GM18858 (cell line): ENCODE measurements around the gene ERBB2.
"Not testable (repeated sequence)": the region's sequence is repeated elsewhere in the genome, so short reads cannot be mapped to it uniquely, and the experiment has no call there.

Source experiments
- ATAC-seq: cut with Tn5 transposase; IDR thresholded peaks from one replicate; pipeline ENCODE4 v1.9.1; 2021; ENCODE audit not compliant: unreplicated experiment

ERBB2 gene

GRCh38 chr17:39701784-39702422 lies 2.0 kb downstream of the ERBB2 start:
- no peak for ATAC-seq

GRCh38 chr17:39702901-39703893 lies 3.3 kb downstream of the ERBB2 start:
- no peak for ATAC-seq

GRCh38 chr17:39703913-39704312 lies 4.0 kb downstream of the ERBB2 start:
- ATAC-seq: no peak

GRCh38 chr17:39704821-39705551 lies 5.1 kb downstream of the ERBB2 start:
- no peak for ATAC-seq

DNA sequence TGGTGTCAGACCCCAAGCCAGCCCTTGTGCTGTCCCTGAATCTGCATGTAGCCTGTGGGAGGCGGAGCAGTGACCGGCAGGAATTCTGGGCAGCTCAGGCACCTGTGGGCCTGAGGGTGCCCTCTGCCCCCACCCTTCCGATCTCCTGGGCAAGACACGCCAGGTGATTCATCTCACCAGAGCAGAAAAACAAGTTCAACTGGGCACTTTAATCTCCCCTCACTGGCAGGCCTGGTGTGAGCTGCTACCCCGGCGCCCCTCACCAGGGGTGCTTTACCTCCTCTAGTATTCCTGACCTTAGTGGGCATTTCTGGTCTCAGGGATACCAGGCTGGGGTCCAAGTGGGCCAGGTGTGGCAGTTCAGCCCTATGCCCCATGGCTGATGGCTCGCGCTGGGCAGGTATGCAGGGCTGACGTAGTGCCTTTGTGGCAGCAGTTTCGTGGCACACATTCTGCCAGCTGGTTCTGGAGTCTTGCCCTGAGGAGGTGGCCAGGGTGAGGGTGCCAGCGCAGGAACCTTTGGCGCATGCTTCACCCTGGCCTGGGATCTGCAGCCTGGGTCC lies 6.0 kb downstream of the ERBB2 start:
- ATAC-seq: no peak

GRCh38 chr17:39706383-39706782 lies 6.5 kb downstream of the ERBB2 start:
- no peak for ATAC-seq

GRCh38 chr17:39706921-39707337 lies 7.1 kb downstream of the ERBB2 start:
- no peak for ATAC-seq

- ATAC-seq: no peak
Observed at GRCh38 chr17:39709319-39709997, 9.6 kb downstream of the ERBB2 start.

- ATAC-seq: no peak
Observed at GRCh38 chr17:39709998-39710964, 10.4 kb downstream of the ERBB2 start.

DNA sequence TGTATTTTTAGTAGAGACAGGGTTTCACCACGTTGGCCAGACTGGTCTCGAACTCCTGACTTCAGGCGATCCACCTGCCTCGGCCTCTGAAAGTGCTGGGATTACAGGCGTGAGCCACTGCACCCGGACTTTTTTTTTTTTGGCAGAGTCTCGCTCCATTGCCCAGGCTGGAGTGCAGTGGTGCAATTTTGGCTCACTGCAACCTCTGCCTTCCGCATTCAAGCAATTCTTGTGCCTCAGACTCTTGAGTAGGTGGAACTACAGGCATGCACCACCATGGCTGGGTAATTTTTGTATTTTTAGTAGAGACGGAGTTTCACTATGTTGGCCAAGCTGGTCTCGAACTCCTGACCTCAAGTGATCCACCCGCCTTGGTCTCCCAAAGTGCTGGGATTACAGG lies 11.2 kb downstream of the ERBB2 start:
- not testable (repeated sequence) for ATAC-seq

GRCh38 chr17:39711851-39712250 lies 12.0 kb downstream of the ERBB2 start:
- no peak for ATAC-seq

DNA sequence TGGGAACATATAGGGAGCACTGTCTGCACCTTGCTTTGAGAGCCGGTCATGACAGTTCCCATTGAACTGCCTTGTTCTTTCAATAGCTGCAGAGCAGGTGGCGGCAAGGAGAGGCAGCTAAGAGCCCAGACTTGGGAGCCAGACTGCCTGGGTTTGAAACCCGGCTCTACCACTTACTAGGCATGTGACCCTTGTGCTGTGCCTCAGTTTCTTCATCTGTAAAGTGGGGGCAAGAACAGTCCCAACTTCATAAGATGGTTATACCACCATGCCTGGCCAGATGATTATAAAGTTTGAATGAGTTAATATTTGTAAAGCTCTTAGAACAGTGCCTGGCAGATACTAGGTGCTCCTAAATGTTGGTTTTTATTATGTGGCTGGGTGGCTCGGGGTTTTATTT lies 14.4 kb downstream of the ERBB2 start:
- ATAC-seq: no peak

DNA sequence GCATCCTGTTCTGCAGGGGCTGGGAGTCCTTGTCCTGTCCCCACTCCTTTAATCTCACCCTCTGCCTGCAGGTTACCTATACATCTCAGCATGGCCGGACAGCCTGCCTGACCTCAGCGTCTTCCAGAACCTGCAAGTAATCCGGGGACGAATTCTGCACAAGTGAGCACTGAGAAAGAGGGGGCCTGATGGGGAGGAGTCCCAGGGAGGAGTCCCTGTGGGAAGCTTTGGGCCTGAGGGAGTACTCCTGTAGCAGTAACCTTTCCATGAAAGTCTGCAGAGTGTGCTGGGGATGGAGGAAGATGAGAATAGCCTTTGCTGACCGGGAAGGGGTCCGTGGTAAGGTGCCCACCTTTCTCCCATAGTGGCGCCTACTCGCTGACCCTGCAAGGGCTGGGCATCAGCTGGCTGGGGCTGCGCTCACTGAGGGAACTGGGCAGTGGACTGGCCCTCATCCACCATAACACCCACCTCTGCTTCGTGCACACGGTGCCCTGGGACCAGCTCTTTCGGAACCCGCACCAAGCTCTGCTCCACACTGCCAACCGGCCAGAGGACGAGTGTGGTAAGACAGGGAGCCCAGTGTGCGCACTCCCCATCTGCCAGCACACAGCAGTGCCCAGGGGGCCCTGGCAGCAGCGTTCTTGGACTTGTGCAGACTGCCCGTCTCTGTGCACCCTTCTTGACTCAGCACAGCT lies 15.7 kb downstream of the ERBB2 start:
- ATAC-seq: no peak

- ATAC-seq: no peak
Observed at GRCh38 chr17:39716073-39716818, 16.4 kb downstream of the ERBB2 start.

DNA sequence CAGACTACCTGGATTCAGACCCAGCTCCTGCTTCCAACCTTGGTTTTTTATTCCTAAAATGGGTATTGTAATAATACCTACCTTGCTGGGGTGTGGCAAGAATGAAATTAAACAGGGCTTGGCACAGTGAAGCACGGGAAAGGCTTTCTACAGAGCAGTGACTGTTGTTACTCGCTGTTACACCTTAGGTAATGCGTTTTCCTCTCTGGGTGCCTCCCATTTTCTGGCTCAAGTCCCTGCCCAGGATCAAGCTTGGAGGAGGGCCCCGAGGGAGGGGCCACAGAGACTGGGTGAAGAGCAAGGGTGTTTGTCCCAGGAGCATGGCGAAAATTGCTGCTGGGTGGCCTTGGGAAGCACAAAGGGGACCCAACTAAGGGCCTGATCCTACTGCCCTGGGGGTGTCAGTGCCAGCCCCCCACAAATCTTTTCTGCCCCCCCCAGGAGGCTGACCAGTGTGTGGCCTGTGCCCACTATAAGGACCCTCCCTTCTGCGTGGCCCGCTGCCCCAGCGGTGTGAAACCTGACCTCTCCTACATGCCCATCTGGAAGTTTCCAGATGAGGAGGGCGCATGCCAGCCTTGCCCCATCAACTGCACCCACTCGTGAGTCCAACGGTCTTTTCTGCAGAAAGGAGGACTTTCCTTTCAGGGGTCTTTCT lies 17.1 kb downstream of the ERBB2 start:
- ATAC-seq: no peak

DNA sequence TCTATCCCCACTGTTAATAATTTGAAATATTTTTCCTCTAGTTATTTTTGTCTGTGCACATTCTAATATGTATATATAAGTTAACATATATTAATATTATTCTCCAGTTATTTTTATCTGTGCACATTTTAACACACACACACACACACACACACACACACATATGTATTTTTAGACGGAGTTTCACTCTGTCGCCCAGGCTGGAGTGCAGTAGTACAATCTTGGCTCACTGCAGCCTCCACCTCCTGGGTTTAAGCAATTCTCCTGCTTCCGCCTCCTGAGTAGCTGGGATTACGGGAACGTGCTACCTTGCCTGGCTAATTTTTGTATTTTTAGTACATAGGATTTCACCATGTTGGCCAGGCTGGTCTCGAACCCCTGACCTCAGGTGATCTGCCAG lies 17.8 kb downstream of the ERBB2 start:
- no peak for ATAC-seq

DNA sequence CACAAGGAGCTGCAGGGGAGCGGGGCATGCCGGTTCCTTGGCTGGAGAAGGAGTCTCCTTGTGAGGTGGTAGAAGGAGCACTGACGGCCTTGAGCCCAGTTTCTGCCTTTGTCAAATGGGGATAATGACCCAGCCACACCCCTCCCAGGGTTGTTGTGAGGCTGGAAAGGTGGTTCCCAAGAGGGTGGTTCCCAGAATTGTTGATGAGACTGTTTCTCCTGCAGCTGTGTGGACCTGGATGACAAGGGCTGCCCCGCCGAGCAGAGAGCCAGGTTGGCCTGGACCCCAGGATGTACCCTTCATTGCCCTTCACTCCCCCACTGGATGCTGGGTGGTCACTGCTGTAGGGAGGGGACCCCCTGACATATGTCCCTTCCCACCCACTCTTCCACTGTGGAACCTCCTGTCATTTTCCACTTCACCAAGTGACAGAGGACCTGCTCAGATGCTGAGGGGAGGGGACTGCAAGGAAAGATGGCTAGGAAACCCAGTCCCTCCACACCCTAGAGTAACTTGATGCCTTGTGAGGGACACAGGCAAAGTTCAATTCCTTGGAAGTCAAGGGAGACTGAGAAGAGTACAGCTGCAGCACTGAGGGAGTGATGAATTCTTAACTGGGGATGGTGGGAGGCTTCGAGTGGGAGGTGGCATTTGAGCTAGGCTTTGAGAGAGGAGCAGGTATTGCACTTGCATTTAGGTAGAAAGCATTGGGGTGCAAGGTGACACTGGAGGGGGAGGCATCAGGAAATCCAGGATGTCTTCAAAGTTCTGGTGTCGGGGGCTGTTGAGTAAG lies 19.9 kb downstream of the ERBB2 start:
- no peak for ATAC-seq
